HG02798 (cell line): Measurements from ENCODE around the gene DARS2.
A peak's percentile ranks its signal among the peaks of the same experiment; 100 is the strongest.
"Not testable (repeated sequence)": the region's sequence is repeated elsewhere in the genome, so short reads cannot be mapped to it uniquely, and the experiment has no call there.

Experiments
- ATAC-seq: cut with Tn5 transposase; IDR thresholded peaks from one replicate; pipeline ENCODE4 v1.9.1; 2021; ENCODE audit warnings: mild to moderate bottlenecking; ENCODE audit not compliant: unreplicated experiment, poor library complexity

Gene DARS2

GRCh38 chr1:173824315-173825081 is at the start of gene DARS2, which contains the start of gene CENPL:
Gene DARS2 (plus strand): TSS chr1:173824673. CDS start chr1:173825230, 557 bp downstream.
Gene CENPL (minus strand): TSS chr1:173824883. CDS start chr1:173811299, 13,584 bp downstream.
- ATAC-seq, result peak; percentile 84

GRCh38 chr1:173775578-173776226 is 48.8 kb upstream of the DARS2 start:
- ATAC-seq, result no peak

GRCh38 chr1:173779936-173780335 is 44.5 kb upstream of the DARS2 start:
- ATAC-seq, result no peak

- no peak for ATAC-seq
Observed at GRCh38 chr1:173784997-173785396, 39.5 kb upstream of the DARS2 start.

- no peak for ATAC-seq
Observed at GRCh38 chr1:173789841-173790240, 34.6 kb upstream of the DARS2 start.

- no peak for ATAC-seq
Observed at GRCh38 chr1:173798078-173798477, 26.4 kb upstream of the DARS2 start.

GRCh38 chr1:173799995-173800394 is 24.5 kb upstream of the DARS2 start:
- not testable (repeated sequence) for ATAC-seq

GRCh38 chr1:173802961-173803360 is 21.5 kb upstream of the DARS2 start:
- no peak for ATAC-seq

GRCh38 chr1:173813654-173814053 is 10.8 kb upstream of the DARS2 start:
- not testable (repeated sequence) for ATAC-seq

GRCh38 chr1:173818459-173818858 is 6.0 kb upstream of the DARS2 start:
- ATAC-seq, result no peak

GRCh38 chr1:173821680-173822079 is 2.8 kb upstream of the DARS2 start:
- no peak for ATAC-seq

- ATAC-seq, result peak; percentile 44
Observed at GRCh38 chr1:173823781-173824314, 625 bp upstream of the DARS2 start.

- no peak for ATAC-seq
Observed at GRCh38 chr1:173827611-173828010, 3.1 kb downstream of the DARS2 start.

- ATAC-seq, result no peak
Observed at GRCh38 chr1:173832748-173833147, 8.3 kb downstream of the DARS2 start.

- ATAC-seq, result no peak
Observed at GRCh38 chr1:173852105-173852504, 27.6 kb downstream of the DARS2 start.

- no peak for ATAC-seq
Observed at GRCh38 chr1:173853074-173853473, 28.6 kb downstream of the DARS2 start.

- ATAC-seq, result no peak
Observed at GRCh38 chr1:173856014-173856413, 31.5 kb downstream of the DARS2 start.

- no peak for ATAC-seq
Observed at GRCh38 chr1:173856903-173857302, 32.4 kb downstream of the DARS2 start.

- no peak for ATAC-seq
Observed at GRCh38 chr1:173857363-173857917, 33.0 kb downstream of the DARS2 start.

GRCh38 chr1:173859547-173859946 is 35.1 kb downstream of the DARS2 start:
- ATAC-seq, result not testable (repeated sequence)

GRCh38 chr1:173860065-173860464 is 35.6 kb downstream of the DARS2 start:
- no peak for ATAC-seq
